Measurements from ENCODE around the gene NHEJ1. TPM values are rescaled to one million over a fixed set of nuclear protein-coding genes. Genes with fewer than 3 reads are reported as not detected.
"Not testable (repeated sequence)": the region's sequence is repeated elsewhere in the genome, so short reads cannot be mapped to it uniquely, and the experiment has no call there.

NHEJ1 gene
- total and polyA plus RNA-seq, 4 donors: 6.1 to 13.5 (median 9.9) TPM

DNA sequence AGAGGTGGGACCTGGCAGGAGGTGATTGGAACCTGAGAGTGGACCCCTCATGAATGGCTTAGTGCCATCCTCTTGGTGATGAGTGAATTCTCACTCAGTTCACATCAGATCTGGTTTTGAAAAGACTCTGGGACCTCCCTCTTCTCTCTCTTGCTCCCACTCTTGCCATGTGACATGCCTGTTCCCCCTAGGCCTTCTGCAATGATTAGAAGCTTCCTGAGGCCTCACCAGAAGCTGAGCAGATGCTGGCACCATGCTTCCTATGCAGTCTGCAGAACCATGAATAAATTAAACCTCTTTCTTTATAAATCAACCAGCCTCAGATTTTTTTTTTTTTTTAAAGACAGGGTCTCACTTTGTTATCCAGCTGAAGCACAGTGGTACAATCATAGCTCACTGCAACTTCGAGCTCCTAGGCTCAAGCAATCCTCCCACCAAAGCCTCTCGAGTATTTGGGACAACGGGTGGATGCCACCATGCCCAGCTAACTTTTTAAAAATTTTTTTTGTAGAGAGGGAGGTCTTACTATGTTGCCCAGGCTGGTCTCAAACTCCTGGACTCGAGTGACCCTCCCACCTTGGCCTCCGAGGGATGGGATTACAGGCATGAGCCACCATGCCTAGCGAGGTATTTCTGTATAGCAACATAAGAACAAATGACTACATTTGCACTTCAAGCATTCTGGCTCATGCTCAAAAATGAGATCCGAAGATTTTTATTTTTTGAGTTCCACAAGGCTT lies 44.0 kb upstream of the NHEJ1 start:
- Histone ChIP-seq H3K27ac (ENCODE audit: low read depth in 1 of 2, low read length in 2 of 2) (no peak overlapping the region), H3K4me3 (ENCODE audit: low read depth in 1 of 3, low read length in 3 of 3) (no peak overlapping the region), H3K9ac (ENCODE audit: low read depth in 1 of 2, low read length in 2 of 2) (no peak overlapping the region), H3K36me3 (ENCODE audit: control insufficient read depth in 4 of 4, insufficient read depth in 3 of 4, low read depth in 1 of 4, low read length in 3 of 4) (peaks cover 0 to 6% (median 3%) of the 10 kb centered on the region in 4 donors), H3K27me3 (ENCODE audit: control insufficient read depth in 4 of 4, insufficient read depth in 4 of 4, low read length in 3 of 4) (no peaks in the 10 kb centered on the region), H3K4me1 (ENCODE audit: control insufficient read depth in 4 of 4, insufficient read depth in 4 of 4, low read length in 3 of 4) (peaks cover 3 to 26% (median 23%) of the 10 kb centered on the region in 4 donors), H3K9me3 (ENCODE audit: control insufficient read depth in 4 of 4, low read length in 3 of 4) (no peaks in the 10 kb centered on the region)
- TF ChIP-seq SP1 (IDR thresholded peaks at IDR 0.05): no peak
- no peak for TF ChIP-seq RXRA (IDR thresholded peaks at IDR 0.05)
- TF ChIP-seq EGR1 (IDR thresholded peaks at IDR 0.05; ENCODE audit: low read depth in 2 of 2): no peak
- no peak for TF ChIP-seq TAF1 (conservative IDR thresholded peaks at IDR 0.05)
- TF ChIP-seq, protein P1, sequence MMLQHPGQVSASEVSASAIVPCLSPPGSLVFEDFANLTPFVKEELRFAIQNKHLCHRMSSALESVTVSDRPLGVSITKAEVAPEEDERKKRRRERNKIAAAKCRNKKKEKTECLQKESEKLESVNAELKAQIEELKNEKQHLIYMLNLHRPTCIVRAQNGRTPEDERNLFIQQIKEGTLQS (IDR thresholded peaks at IDR 0.05): no peak
- no peak for TF ChIP-seq FOXA1 (IDR thresholded peaks at IDR 0.05)
- no peak for TF ChIP-seq GABPA (IDR thresholded peaks at IDR 0.05 in 1 of 2, conservative IDR thresholded peaks at IDR 0.05 in 1 of 2)
- peak; percentile 17 for DNase-seq (ENCODE audit: low spot score)
- 97% methylated on average over 7 of the region's 7 CpGs for WGBS

DNA sequence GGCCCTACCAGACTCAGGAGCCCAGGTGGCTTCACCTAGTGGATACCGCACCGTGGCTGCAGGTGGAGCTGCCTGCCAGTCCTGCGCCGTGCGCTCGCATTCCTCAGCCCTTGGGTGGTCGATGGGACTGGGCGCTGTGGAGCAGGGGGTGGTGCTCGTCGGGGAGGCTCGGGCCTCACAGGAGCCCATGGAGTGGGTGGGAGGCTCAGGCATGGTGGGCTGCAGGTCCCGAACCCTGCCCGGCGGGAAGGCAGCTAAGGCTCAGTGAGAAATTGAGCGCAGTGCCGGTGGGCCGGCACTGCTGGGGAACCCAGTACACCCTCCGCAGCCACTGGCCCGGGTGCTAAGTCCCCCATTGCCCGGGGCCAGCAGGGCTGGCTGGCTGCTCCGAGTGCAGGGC lies 40.7 kb upstream of the NHEJ1 start:
- WGBS: 93% methylated on average over 21 of the region's 21 CpGs
- H3K9ac ChIP-seq (ENCODE audit: low read depth in 1 of 2, low read length in 2 of 2): not testable (repeated sequence)

DNA sequence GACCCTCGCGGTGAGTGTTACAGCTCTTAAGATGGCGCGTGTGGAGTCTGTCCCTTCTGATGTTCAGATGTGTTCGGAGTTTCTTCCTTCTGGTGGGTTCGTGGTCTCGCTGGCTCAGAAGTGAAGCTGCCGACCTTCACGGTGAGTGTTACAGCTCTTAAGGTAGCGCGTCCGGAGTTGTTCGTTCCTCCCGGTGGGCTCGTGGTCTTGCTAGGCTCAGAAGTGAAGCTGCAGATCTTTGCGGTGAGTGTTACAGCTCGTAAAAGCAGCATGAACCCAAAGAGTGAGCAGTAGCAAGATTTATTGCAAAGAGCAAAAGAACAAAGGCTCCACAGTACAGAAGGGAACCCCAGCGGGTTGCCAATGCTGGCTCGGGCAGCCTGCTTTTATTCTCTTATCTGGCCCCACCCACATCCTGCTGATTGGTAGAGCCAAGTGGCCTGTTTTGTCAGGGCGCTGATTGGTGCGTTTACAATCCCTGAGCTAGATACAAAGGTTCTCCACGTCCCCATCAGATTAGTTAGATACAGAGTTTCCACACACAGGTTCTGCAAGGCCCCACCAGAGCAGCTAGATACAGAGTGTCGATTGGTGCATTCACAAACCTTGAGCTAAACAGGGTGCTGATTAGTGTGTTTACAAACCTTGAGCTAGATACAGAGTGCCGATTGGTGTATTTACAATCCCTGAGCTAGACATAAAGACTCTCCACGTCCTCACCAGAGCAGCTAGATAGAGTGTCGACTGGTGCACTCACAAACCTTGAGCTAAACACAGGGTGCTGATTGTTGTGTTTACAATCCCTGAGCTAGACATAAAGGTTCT lies 40.1 kb upstream of the NHEJ1 start:
- WGBS: 86% methylated on average over 25 of the region's 26 CpGs

More for the DNA sequence above, 40.7 kb upstream of the NHEJ1 start:
- H3K4me1 ChIP-seq (ENCODE audit: control insufficient read depth in 4 of 4, insufficient read depth in 4 of 4, low read length in 3 of 4); H3K27ac ChIP-seq (ENCODE audit: low read depth in 1 of 2, low read length in 2 of 2); DNase-seq (ENCODE audit: low spot score); H3K36me3 ChIP-seq (ENCODE audit: control insufficient read depth in 4 of 4, insufficient read depth in 3 of 4, low read depth in 1 of 4, low read length in 3 of 4); H3K27me3 ChIP-seq (ENCODE audit: control insufficient read depth in 4 of 4, insufficient read depth in 4 of 4, low read length in 3 of 4); H3K4me3 ChIP-seq (ENCODE audit: low read depth in 1 of 3, low read length in 3 of 3); H3K9me3 ChIP-seq (ENCODE audit: control insufficient read depth in 4 of 4, low read length in 3 of 4): not testable (repeated sequence)

DNA sequence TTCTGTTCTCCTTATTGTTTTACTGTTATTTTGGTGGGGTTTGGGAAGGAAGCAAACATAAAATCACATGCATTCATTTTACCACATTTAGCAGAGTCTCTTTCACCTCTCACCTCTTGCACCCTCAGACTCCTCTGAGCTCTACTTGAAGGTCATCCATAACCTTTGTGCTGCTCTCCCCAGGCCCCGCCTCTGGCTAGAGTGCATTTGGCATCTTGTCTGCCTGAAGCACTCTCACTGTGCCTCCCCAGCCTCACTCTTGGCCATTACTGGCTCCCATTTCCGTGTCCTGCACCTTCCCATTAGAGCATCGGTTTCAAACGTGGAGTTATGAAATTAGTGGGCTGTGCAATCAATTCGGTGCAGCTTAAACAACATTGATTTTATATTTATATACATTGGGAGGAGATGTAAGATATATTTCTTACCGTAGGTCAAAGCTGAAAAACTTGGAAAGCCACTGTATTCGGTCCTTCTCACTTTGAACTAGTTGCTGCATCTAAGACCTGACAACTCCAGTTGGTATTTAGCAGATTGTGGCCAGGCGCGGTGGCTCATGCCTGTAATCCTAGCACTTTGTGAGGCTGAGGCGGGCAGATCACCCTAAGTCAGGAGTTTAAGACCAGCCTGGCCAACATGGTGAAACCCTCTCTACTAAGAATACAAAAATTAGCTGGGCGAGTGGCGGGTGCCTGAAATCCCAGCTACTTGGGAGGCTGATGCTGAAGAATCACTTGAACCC lies 39.0 kb upstream of the NHEJ1 start:
- Histone ChIP-seq H3K36me3 (ENCODE audit: control insufficient read depth in 4 of 4, insufficient read depth in 3 of 4, low read depth in 1 of 4, low read length in 3 of 4) (no peaks in the 10 kb centered on the region), H3K4me1 (ENCODE audit: control insufficient read depth in 4 of 4, insufficient read depth in 4 of 4, low read length in 3 of 4) (no peaks in the 10 kb centered on the region), H3K4me3 (ENCODE audit: low read depth in 1 of 3, low read length in 3 of 3) (no peak overlapping the region), H3K27me3 (ENCODE audit: control insufficient read depth in 4 of 4, insufficient read depth in 4 of 4, low read length in 3 of 4) (no peaks in the 10 kb centered on the region), H3K9ac (ENCODE audit: low read depth in 1 of 2, low read length in 2 of 2) (no peak overlapping the region), H3K9me3 (ENCODE audit: control insufficient read depth in 4 of 4, low read length in 3 of 4) (no peaks in the 10 kb centered on the region), H3K27ac (ENCODE audit: low read depth in 1 of 2, low read length in 2 of 2) (no peak overlapping the region)
- TF ChIP-seq SP1 (IDR thresholded peaks at IDR 0.05) (no peak), FOXA1 (IDR thresholded peaks at IDR 0.05) (no peak), FOXA2 (IDR thresholded peaks at IDR 0.05) (no peak), GABPA (IDR thresholded peaks at IDR 0.05 in 1 of 2, conservative IDR thresholded peaks at IDR 0.05 in 1 of 2) (no peak)
- TF ChIP-seq, protein P2, sequence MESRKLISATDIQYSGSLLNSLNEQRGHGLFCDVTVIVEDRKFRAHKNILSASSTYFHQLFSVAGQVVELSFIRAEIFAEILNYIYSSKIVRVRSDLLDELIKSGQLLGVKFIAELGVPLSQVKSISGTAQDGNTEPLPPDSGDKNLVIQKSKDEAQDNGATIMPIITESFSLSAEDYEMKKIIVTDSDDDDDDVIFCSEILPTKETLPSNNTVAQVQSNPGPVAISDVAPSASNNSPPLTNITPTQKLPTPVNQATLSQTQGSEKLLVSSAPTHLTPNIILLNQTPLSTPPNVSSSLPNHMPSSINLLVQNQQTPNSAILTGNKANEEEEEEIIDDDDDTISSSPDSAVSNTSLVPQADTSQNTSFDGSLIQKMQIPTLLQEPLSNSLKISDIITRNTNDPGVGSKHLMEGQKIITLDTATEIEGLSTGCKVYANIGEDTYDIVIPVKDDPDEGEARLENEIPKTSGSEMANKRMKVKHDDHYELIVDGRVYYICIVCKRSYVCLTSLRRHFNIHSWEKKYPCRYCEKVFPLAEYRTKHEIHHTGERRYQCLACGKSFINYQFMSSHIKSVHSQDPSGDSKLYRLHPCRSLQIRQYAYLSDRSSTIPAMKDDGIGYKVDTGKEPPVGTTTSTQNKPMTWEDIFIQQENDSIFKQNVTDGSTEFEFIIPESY (IDR thresholded peaks at IDR 0.05): no peak
- TF ChIP-seq, protein P3, sequence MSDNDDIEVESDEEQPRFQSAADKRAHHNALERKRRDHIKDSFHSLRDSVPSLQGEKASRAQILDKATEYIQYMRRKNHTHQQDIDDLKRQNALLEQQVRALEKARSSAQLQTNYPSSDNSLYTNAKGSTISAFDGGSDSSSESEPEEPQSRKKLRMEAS (IDR thresholded peaks at IDR 0.05): no peak
- 90% methylated on average over 12 of the region's 12 CpGs for WGBS
- no peak for DNase-seq (ENCODE audit: low spot score)

More for the DNA sequence above, 40.1 kb upstream of the NHEJ1 start:
- H3K9ac ChIP-seq (ENCODE audit: low read depth in 1 of 2, low read length in 2 of 2); DNase-seq (ENCODE audit: low spot score); H3K36me3 ChIP-seq (ENCODE audit: control insufficient read depth in 4 of 4, insufficient read depth in 3 of 4, low read depth in 1 of 4, low read length in 3 of 4); H3K27me3 ChIP-seq (ENCODE audit: control insufficient read depth in 4 of 4, insufficient read depth in 4 of 4, low read length in 3 of 4); H3K4me3 ChIP-seq (ENCODE audit: low read depth in 1 of 3, low read length in 3 of 3); H3K9me3 ChIP-seq (ENCODE audit: control insufficient read depth in 4 of 4, low read length in 3 of 4); H3K27ac ChIP-seq (ENCODE audit: low read depth in 1 of 2, low read length in 2 of 2); H3K4me1 ChIP-seq (ENCODE audit: control insufficient read depth in 4 of 4, insufficient read depth in 4 of 4, low read length in 3 of 4): not testable (repeated sequence)
